Fibroblast of the aortic adventitia (primary cell): ENCODE data around the gene CNTN3. TPM values are rescaled to one million over a fixed set of nuclear protein-coding genes. Genes with fewer than 3 reads are reported as not detected.

ENCODE experiments used
- DNase-seq: peaks from one replicate; pipeline ENCODE4 v3.0.0-alpha.2; 2010; ENCODE audit warnings: low read depth
- H3K4me3 ChIP-seq: 2 replicates; pipeline ENCODE4 v1.5.1; 2011; ENCODE audit warnings: low read depth, mild to moderate bottlenecking, control low read depth, low read length, moderate library complexity
- CTCF ChIP-seq: IDR thresholded peaks from 2 replicates; pipeline ENCODE4 v1.5.1; 2011; ENCODE audit warnings: mild to moderate bottlenecking, low read length, control low read depth, inconsistent platforms; ENCODE audit not compliant: insufficient read depth
- total RNA-seq: library from RNA; depleted of rRNA; stranded (reverse); fragments of >200 nt; gene quantifications from 2 replicates; pipeline ENCODE4 v1.2.3, GENCODE V29; 2012; ENCODE audit warnings: low replicate concordance

The CNTN3 gene
- total RNA-seq, 1 donor, result 2.4 TPM

GRCh38 chr3:74584782-74585181 lies 29.7 kb downstream of the CNTN3 start:
- TF ChIP-seq CTCF, result no peak
- H3K4me3 ChIP-seq, result no peak overlapping the region
- no peak for DNase-seq

GRCh38 chr3:74582982-74583381 lies 31.5 kb downstream of the CNTN3 start:
- no peak for TF ChIP-seq CTCF

GRCh38 chr3:74575857-74576256 lies 38.6 kb downstream of the CNTN3 start:
- DNase-seq, result no peak

More at GRCh38 chr3:74582982-74583381, 31.5 kb downstream of the CNTN3 start:
- H3K4me3 ChIP-seq, result no peak overlapping the region
- no peak for DNase-seq

GRCh38 chr3:74571118-74571517 lies 43.3 kb downstream of the CNTN3 start:
- no peak for DNase-seq
- no peak overlapping the region for H3K4me3 ChIP-seq
- TF ChIP-seq CTCF, result no peak

More at GRCh38 chr3:74575857-74576256, 38.6 kb downstream of the CNTN3 start:
- no peak overlapping the region for H3K4me3 ChIP-seq
- TF ChIP-seq CTCF, result no peak
